Natural killer cell (primary cell): ENCODE results near the gene RNF157. TPM values are rescaled to one million over a fixed set of nuclear protein-coding genes. Genes with fewer than 3 reads are reported as not detected.

Experiments used
- ATAC-seq, 3 donors: fragments of 150-1000 bp in 2 of 3; fragments of 200-7000 bp in 1 of 3; cut with Tn5 transposase; 1 replicate in 1 of 3; 2 replicates in 2 of 3; pipeline ENCODE4 v1.10.0; 2021; ENCODE audit warnings: mild to moderate bottlenecking in 2 of 3, moderate library complexity in 2 of 3
- DNase-seq, 2 donors: peaks; one replicate each; pipeline versions ENCODE4 v3.0.0 to v3.0.0-alpha.2; 2013 to 2021; ENCODE audit warnings: mixed read lengths in 1 of 2
- H3K27ac ChIP-seq: one replicate; pipeline ENCODE4 v1.5.1; 2013; ENCODE audit warnings: mild to moderate bottlenecking, low read length
- H3K27me3 ChIP-seq: one replicate; pipeline ENCODE4 v1.6.1; 2013; ENCODE audit warnings: low read length; ENCODE audit not compliant: control insufficient read depth, insufficient read depth
- H3K36me3 ChIP-seq: one replicate; pipeline ENCODE4 v1.6.1; 2013; ENCODE audit warnings: low read length; ENCODE audit not compliant: control insufficient read depth, insufficient read depth
- H3K4me1 ChIP-seq: one replicate; pipeline ENCODE4 v1.6.1; 2013; ENCODE audit warnings: low read length; ENCODE audit not compliant: control insufficient read depth, insufficient read depth
- H3K4me3 ChIP-seq: one replicate; pipeline ENCODE4 v1.5.1; 2013; ENCODE audit warnings: low read length
- H3K9me3 ChIP-seq: one replicate; pipeline ENCODE4 v1.6.1; 2013; ENCODE audit warnings: low read length; ENCODE audit not compliant: control insufficient read depth, insufficient read depth
- H3K27ac Mint-ChIP-seq, 2 donors: one replicate each; pipeline ENCODE4 v1.8.0; 2022; ENCODE audit warnings: mild to moderate bottlenecking in 2 of 2, mixed read lengths in 2 of 2, moderate library complexity in 1 of 2
- H3K27me3 Mint-ChIP-seq, 2 donors: one replicate each; pipeline ENCODE4 v1.8.0; 2022; ENCODE audit warnings: low read depth in 2 of 2, mixed read lengths in 2 of 2
- H3K36me3 Mint-ChIP-seq: one replicate; pipeline ENCODE4 v1.8.0; 2022; ENCODE audit warnings: mixed read lengths
- H3K4me1 Mint-ChIP-seq, 2 donors: one replicate each; pipeline ENCODE4 v1.8.0; 2022; ENCODE audit warnings: mixed read lengths in 2 of 2
- H3K4me3 Mint-ChIP-seq: one replicate; pipeline ENCODE4 v1.8.0; 2022; ENCODE audit warnings: mild to moderate bottlenecking, moderate library complexity, mixed read lengths
- H3K9me3 Mint-ChIP-seq, 2 donors: one replicate each; pipeline ENCODE4 v1.8.0; 2022; ENCODE audit warnings: mixed read lengths in 2 of 2
- WGBS: methylation state at CpG from one replicate; pipeline ENCODE4 v1.1.7; 2013; ENCODE audit warnings: missing lambda C conversion rate; ENCODE audit not compliant: insufficient coverage; 5-methylcytosine and 5-hydroxymethylcytosine counted together
- intact Hi-C: fragments of 100-400 bp; cut with micrococcal nuclease; formaldehyde crosslinking; loops from one replicate; pipeline ENCODE4 v1.14.2; 2022
- total RNA-seq, 4 donors: library from RNA; stranded (reverse); fragments of 120-200 nt in 1 of 4; gene quantifications; one replicate each; pipeline versions ENCODE4 v1.2.3 to v1.2.4, GENCODE V29; 2013 to 2022
- TF ChIP-seq, protein P1 (sequence below): fragments of 200-600 bp; IDR thresholded peaks from one replicate; pipeline ENCODE4 v1.8.0; 2022; ENCODE audit warnings: antibody characterized with exemption

Gene RNF157
- total RNA-seq, 3 donors from 2014 or later (not counting 1 experiment from before 2014, with no cell fraction given), result 4.9 to 9.1 (median 8.5) TPM

DNA sequence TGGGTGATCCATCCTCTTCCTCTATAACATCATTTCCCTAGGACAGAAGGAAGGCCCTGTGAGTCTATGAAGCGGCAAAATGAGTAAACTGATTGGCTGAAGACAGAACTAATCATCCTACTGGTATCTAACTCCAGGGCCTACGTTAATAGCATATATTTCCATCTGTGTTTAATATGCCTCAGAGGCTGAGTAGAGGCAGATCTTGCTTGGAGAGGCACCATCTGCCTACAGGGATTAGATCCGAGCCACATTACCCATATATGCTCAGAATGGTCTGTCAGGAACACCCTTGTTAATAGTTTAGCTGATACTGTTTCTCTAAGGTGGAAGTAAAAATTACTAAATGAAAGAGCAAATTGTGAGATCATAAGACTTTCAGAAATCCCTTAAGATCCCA lies 86.0 kb downstream of the RNF157 start:
- no peaks in the 10 kb centered on the region for H3K4me1 Mint-ChIP-seq
- intact Hi-C loops, result no loop called here
- TF ChIP-seq, protein P1, sequence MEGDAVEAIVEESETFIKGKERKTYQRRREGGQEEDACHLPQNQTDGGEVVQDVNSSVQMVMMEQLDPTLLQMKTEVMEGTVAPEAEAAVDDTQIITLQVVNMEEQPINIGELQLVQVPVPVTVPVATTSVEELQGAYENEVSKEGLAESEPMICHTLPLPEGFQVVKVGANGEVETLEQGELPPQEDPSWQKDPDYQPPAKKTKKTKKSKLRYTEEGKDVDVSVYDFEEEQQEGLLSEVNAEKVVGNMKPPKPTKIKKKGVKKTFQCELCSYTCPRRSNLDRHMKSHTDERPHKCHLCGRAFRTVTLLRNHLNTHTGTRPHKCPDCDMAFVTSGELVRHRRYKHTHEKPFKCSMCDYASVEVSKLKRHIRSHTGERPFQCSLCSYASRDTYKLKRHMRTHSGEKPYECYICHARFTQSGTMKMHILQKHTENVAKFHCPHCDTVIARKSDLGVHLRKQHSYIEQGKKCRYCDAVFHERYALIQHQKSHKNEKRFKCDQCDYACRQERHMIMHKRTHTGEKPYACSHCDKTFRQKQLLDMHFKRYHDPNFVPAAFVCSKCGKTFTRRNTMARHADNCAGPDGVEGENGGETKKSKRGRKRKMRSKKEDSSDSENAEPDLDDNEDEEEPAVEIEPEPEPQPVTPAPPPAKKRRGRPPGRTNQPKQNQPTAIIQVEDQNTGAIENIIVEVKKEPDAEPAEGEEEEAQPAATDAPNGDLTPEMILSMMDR, result no peak
- no peaks in the 10 kb centered on the region for H3K36me3 Mint-ChIP-seq
- no peaks in the 10 kb centered on the region for H3K9me3 Mint-ChIP-seq
- Histone ChIP-seq H3K4me3 (no peak overlapping the region), H3K27me3 (no peaks in the 10 kb centered on the region), H3K4me1 (no peaks in the 10 kb centered on the region), H3K27ac (no peak overlapping the region), H3K36me3 (no peaks in the 10 kb centered on the region), H3K9me3 (no peaks in the 10 kb centered on the region)
- ATAC-seq, result no peak
- 87% methylated on average over 3 of the region's 3 CpGs for WGBS
- H3K27me3 Mint-ChIP-seq, result no peaks in the 10 kb centered on the region
- no peak overlapping the region for H3K4me3 Mint-ChIP-seq
- DNase-seq, result no peak
- H3K27ac Mint-ChIP-seq, result no peak overlapping the region

DNA sequence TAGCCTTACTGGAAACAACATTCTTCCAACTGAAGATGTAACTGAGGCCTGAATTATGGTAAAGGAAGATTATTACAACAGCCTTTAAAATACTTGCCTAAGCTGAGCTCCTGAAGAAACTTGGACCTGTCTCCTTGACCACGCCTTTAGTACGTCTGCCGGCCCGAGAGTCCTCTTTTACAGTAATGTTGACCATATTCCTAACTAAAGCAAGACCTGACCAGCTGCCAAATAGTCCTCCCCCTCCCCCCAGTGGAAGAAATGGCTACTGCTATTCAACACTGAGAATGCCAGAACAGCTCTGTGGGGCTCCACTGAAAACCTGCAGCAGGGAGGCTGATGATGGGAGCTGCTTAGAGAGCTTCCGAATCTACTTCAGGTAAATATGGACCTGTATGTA lies 86.7 kb downstream of the RNF157 start:
- 97% methylated on average over 5 of the region's 5 CpGs for WGBS
- no peaks in the 10 kb centered on the region for H3K9me3 Mint-ChIP-seq
- H3K4me3 Mint-ChIP-seq, result no peak overlapping the region
- no peaks in the 10 kb centered on the region for H3K9me3 ChIP-seq
- H3K4me1 ChIP-seq, result no peaks in the 10 kb centered on the region
- ATAC-seq (no peak), DNase-seq (no peak)
- no peaks in the 10 kb centered on the region for H3K27me3 ChIP-seq
- no peaks in the 10 kb centered on the region for H3K27me3 Mint-ChIP-seq
- no peak overlapping the region for H3K4me3 ChIP-seq
- intact Hi-C loops, result no loop called here
- H3K36me3 Mint-ChIP-seq, result no peaks in the 10 kb centered on the region
- TF ChIP-seq, protein P1, result no peak
- peaks cover 0 to 4% of the 10 kb centered on the region in 2 donors for H3K4me1 Mint-ChIP-seq
- H3K27ac ChIP-seq, result no peak overlapping the region
- H3K27ac Mint-ChIP-seq, result no peak overlapping the region
- no peaks in the 10 kb centered on the region for H3K36me3 ChIP-seq

DNA sequence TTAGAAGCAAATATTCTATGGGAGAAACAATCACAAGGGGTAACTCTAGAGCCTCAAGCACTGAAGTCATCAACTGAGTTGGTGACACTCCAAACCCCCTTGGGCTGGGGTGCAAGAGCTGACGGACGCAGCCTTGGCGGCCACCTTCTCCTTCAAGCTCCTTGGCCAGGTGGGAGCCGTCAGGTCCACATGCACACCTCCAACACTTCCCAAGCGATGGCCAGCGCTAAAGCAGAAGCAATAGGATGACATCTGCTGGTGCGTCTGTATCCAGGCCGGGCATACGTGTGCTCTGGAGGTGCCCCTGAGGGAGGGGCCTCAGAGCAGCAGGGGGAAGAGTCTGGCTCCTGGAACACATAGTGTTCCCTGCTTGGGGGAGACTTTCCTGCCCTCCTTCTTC lies 87.1 kb downstream of the RNF157 start:
- Histone ChIP-seq H3K4me1 (no peaks in the 10 kb centered on the region), H3K9me3 (no peaks in the 10 kb centered on the region), H3K27ac (no peak overlapping the region), H3K4me3 (no peak overlapping the region), H3K36me3 (no peaks in the 10 kb centered on the region), H3K27me3 (no peaks in the 10 kb centered on the region)
- WGBS, result 94% methylated on average over 9 of the region's 9 CpGs
- DNase-seq, result no peak
- no peak overlapping the region for H3K4me3 Mint-ChIP-seq
- no peaks in the 10 kb centered on the region for H3K36me3 Mint-ChIP-seq
- no peaks in the 10 kb centered on the region for H3K9me3 Mint-ChIP-seq
- no peak overlapping the region for H3K27ac Mint-ChIP-seq
- no peak for ATAC-seq
- intact Hi-C loops, result no loop called here
- H3K27me3 Mint-ChIP-seq, result no peaks in the 10 kb centered on the region
- peaks cover 0 to 4% of the 10 kb centered on the region in 2 donors for H3K4me1 Mint-ChIP-seq
- TF ChIP-seq, protein P1, result no peak

DNA sequence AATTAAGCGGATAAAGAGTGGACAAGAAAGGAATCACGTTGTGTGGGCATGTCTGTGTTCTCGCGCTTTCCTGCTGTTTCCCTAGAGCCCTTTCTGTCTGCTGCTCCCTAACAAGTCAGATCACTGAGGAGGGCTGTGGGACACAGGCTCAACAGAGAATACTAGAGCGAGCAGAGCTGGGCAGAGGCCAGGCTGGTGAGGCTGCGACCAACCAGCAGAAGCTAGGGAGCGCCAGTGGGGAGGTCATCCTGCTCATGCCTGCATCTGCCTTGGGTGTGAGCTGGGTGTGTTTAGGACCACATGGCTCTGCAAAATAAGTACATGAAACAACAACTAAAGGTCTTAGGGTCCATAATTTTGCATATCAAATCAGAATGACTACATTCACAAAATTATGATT lies 87.7 kb downstream of the RNF157 start:
- Mint-ChIP-seq H3K4me3 (no peak overlapping the region), H3K4me1 (peaks cover 0 to 4% of the 10 kb centered on the region in 2 donors), H3K27me3 (no peaks in the 10 kb centered on the region), H3K36me3 (no peaks in the 10 kb centered on the region), H3K9me3 (no peaks in the 10 kb centered on the region), H3K27ac (no peak overlapping the region)
- H3K4me3 ChIP-seq, result no peak overlapping the region
- H3K27me3 ChIP-seq, result no peaks in the 10 kb centered on the region
- intact Hi-C loops, result no loop called here
- ATAC-seq (no peak), DNase-seq (no peak)
- H3K36me3 ChIP-seq, result no peaks in the 10 kb centered on the region
- TF ChIP-seq, protein P1, result no peak
- H3K9me3 ChIP-seq, result no peaks in the 10 kb centered on the region
- no peak overlapping the region for H3K27ac ChIP-seq
- WGBS, result 97% methylated on average over 7 of the region's 7 CpGs
- H3K4me1 ChIP-seq, result peaks cover under 1% of the 10 kb centered on the region
